Midbrain (tissue), 1 donor: ENCODE measurements around the gene SIT1.
"Not testable (repeated sequence)": the region's sequence is repeated elsewhere in the genome, so short reads cannot be mapped to it uniquely, and the experiment has no call there.

Experiments
- DNase-seq: peaks from one replicate; lab custom pipeline; 2025; lab: John Stamatoyannopoulos, UW

Gene SIT1

DNA sequence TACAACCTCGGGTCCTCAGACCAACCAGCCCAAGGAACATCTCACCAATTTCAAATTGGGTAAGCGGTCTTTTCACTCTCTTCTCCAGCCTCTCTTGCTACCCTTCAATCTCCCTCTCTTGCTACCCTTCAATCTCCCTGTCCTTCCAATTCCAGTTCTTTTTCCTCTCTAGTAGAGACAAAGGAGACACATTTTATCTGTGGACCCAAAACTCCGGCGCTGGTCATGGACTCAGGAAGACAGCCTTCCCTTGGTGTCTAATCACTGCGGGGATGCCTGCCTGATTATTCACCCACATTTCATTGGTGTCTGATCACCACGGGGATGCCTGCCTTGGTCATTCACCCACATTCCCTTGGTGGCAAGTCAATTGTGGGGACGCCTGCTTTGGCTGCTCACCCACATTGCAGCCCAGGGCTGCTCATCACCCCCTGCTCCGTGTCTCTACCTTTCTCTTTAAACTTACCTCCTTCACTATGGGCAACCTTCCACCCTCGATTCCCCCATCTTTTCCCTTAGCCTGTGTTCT is 13.2 kb downstream of the SIT1 start:
- DNase-seq: not testable (repeated sequence)

DNA sequence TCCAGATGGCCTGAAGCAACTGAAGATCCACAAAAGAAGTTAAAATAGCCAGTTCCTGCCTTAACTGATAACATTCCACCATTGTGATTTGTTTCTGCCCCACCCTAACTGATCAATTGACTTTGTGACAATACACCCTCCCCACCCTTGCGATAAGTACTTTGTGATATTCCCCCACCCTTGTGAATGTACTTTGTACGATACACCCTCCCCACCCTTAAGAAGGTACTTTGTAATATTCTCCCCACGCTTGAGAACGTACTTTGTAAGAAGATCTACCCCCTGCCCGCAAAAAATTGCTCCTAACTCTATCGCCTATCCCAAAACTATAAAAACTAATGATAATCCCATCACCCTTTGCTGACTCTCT is 13.9 kb downstream of the SIT1 start:
- not testable (repeated sequence) for DNase-seq

DNA sequence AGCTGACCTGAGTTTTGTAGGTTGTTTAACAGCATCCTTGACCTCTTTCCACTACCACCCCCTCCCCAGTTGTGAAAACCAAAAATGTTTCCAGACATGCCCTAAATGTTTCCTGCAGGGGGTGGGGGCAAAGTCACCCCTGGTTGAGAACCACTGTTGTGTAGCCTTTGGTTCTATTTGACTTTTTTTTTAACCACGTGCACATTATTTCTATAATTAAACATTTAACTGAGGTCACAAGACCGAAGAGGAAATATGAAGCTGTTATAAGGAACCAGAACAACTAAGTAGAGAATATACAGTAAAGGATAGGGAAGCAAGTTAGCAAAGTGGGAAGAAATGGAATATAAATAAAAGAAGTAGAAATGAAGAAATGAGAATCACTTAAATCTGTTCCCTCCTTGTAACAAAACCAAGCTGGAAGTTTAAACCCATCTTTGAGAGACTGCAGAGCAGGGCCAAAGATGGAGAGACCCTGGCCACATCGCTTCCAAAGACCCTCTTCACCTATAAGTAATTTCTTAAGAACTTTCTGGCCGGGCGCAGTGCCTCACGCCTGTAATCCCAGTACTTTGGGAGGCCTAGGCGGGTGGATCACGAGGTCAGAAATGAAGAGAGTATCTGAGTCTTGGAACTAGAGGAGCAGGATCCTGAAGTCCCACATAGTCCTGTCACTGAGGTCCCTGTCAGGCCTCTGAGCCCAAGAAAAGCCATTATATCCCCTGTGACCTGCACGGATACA is 14.4 kb downstream of the SIT1 start:
- no peak for DNase-seq

DNA sequence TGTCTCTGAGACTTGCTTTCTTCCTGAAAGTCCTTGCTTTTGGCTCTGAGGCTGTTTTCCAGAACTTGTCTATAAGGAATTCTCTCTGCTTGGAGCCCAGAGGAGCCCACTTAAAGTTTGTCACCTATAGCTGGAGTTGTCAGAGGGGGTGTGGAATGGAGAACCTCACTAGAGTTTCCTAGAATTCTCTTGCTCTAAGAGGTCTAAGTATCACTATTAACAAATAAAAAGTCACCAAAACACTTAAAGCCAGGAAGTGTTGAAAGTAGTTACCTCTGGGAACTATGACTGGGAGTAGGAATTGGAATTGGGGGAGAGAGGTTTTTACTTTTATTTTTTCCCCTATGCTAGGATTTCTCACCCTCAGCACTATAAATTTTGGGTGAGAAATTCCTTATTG is 15.0 kb downstream of the SIT1 start:
- no peak for DNase-seq

DNA sequence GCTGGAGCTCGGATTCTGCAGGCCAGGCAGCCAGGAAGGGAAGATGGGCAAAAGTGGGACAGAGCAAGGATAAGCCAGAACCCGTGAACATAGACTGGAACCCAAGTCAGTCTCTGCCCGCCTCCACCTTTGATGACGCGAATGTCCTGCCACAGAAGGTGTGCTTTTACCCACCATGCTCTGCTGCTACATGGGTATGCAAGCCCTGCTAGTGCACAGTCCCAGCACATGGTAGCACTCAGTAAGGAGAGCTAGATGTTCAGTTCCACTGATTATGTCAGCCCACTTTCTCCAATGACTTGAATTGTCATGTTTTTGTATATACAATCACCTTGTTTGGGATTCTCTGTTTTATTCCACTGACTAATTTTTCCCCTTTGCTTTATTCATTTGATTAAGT is 21.1 kb downstream of the SIT1 start:
- DNase-seq: no peak

DNA sequence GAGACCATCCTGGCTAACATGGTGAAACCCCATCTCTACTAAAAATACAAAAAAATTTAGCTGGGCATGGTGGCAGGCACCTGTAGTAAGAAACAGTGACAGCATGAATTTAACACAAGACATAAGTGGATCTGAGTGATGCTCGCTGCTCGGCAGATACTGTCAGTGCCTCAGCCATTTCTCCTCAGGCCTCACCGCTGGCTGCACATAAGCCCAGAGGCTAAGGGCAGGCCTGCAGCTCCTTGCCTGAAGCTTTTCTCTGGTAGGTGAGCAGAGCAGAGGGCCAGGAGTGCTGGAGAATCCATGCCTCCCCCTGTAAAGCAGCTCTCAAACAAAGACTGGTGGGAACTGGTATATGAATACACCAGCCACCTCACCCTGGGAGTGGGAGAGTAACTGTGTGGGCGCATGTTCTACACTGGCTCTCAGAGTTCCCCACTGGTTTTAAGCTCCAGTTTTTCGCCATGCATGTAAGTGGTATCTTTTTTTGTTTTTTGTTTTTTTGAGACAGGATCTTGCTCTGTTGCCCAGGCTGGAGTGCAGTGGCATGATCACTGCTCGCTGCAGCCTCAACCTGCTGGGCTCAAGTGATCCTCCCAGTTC is 22.2 kb downstream of the SIT1 start:
- no peak for DNase-seq

DNA sequence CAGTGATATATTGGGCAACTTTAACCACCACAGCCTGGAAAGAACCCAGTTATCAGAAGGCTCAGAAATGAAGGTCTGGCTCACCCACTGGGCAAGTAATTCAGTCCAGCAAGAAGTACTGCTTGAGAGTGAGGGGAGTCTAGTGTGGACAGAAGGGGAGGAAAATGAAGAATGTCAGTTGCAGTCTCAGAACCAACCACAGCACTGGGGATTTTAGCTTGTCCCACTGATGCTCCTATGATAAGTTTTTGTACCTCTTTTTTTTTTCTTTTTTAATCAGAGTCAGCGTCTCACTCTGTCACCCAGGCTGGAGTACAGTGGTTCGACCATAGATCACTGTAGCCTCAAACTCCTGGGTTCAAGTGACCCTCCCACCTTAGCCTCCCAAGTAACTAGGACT is 23.2 kb downstream of the SIT1 start:
- no peak for DNase-seq

DNA sequence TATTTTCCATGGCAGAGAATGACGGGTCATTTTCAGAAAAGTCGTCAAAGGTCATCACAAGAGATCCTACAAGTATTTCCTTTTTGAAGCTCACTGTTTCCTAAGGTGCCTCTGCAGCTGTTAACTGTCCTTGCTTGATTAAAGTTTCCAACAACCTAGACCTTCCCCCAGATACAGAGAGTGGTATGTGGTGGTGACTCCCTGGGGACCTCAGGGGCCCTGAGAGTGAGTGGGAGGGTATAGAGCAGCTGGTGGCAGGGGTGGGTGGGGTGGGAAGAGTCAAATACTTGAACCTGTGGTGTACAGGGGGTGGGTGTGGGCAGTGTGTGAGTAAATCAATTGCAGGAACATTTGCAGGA is 31.0 kb downstream of the SIT1 start:
- DNase-seq: no peak

DNA sequence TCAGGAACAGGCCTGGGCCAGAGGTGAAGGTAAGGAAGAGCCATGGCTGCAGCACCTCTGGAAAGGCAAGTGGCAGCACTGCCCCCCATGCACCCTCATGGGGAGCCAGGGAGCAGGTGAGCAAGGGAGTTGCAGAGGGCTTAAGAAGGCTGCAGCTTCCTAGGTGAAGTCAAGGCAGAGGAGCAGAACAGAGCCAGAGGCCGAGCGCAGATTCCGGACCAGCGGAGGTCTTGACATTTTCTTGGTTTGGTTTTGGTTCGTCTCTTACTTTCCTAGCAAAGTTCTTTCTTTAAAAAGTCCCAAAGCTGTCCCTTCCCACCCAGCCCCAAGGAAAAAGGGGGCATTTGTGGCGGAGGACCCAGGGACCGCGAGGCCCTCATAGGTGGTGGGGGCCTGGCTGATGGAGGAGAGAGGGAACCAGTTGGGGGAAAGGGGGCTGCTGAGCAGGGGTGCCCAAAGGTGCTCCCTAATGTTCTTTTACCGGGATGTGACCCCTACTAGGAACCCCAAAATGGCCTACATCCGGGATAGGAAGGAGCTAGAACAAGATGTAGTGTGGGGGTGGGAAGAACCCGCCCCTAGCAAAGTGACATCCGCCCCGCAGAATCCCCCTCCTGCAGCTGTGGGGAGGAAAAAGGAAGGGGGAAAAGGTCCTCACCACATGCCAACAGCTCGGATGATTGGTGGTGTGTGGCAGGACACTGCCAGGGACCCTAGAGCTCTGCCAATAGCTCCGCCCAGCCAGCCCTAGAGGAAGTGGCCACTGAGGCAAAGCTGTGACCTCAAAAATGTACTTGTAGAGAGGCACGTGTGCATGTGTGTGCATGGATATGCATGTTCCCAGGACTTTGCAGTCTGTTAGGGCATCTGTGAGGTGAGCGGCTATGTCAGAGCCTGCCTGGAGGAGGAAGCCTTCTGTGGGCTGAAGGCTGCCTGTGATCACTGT is 31.6 kb downstream of the SIT1 start:
- no peak for DNase-seq

DNA sequence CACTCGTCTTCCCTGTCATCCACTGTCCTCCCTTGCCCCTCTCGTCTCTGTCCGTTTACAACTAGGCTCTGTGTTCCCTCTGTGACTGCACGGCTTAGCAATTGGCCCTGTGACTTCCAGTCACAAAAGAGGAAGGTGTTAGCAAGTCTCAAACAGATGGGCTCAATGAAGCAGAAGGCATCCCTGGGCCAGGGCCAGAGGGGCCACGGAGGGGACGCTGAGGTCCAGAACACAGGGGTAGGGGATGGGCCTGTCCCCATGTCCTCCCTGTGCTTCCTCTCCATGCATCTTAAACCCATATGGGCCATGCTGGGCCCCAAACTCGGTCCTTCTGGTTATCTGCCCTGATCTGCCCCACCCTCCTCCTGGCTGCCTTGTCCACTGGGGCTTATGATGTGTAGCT is 32.4 kb downstream of the SIT1 start, which contains the start of gene CD72:
Gene CD72 (minus strand): TSS at position 89 of the 403 bp plus-strand sequence. CDS start 110 bp downstream, outside the sequence.
- no peak for DNase-seq

DNA sequence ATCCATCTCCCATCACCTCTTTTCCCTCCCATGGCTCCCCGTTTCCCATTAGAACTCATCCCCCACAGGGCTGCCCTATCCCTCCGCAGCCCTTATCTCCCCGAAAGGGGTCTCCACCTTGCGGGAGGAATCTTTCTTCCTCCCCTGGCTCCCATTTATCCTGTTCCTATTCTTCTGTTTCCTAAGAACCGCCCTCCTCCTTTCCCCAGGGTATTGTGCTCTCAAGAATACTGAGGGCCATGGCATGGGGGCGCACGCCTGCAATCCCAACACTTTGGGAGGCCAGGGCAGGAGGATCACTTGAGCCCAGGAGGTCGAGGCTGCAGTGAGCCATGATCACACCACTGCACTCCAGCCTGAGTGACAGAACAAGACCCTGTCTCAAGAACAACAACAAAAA is 33.2 kb downstream of the SIT1 start:
- no peak for DNase-seq

DNA sequence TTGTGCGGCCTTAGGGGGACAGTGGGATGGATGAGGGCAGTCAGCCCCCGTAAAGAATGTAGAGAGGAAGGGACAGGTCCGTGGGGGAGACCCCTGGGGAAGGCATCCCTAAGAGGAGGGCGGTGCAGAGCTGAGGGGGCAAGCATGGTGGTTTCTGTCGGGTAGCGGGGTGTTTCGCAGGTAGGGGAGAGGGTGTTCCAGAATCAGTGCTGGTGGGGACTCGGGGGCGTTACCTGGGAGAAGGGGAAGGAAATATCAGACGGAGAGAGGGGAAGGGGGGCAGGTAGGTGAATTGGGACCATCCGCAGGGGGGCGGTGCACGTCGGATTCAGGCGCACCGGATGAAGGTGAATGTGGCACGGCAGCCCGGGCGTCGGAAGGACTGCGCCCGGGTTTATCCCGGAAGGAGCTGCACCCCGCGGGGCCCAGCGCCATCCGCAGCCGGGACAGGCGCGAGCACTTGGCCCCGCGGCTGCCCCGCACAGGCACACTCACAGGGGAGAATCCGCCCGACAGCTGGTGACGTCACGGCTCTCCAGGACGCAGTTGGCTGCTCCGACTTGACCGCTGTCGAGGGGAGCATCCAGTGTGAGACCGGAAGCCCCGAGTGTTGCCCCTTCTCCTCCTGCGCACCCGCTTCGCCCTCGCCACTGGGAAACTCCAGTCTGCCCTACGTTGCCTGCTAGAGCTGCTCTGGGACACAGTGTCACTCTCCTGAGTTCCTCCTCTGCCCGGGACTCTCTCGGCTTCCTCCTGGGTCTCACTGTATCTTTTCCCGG is 33.9 kb downstream of the SIT1 start:
- no peak for DNase-seq

DNA sequence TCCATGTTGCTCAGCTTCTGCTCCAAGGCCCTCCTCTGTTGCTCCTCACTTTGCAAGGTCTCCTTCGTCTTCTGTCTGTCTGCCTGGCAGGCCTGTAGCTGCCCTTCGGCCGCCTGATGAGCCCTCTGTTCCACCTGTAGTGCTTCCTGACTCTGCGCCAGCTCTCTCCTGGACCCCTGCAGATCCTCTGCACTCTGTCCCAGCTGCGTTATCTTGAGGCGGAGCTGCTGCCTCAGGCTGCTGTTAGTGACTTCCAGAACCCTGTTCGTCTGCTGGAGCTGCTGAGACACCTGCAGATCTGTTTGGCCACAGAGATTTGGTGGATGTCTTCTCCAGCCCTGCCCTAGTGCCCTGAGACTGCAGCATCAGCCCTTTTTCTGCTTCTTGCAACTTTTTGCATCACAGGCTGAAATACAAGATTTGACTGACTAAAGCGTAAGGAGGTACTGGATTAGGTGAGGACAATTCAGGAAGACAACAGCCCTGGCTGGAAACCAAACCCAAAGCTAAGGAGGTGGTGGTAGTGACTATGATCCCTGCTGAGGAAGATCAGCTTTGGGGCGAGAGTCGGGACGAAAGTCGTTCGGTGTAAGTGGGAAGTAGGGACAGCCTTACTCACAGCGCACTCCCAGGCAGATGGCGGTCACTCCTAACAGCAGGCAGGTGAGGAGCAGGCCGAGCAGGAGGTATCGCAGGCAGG is 34.6 kb downstream of the SIT1 start:
- DNase-seq: no peak

DNA sequence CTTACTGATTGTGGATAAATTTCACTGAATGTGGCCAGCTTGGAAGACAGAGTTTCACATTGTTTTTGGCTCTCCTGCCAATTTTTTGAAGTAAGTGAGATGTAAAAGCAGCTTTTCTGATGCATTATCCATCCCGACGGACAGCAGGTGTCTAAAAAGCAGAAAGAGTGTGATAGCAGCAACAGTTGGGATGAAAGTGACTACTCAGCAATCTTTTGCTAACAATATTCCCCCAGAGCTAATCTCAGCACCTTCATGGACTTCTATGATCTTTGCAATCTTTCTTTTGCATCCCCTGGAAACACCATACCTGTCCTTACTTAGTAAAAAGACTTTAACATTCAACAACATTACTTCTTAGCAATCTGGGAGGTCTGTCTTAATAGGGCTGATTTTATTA is 37.9 kb downstream of the SIT1 start:
- no peak for DNase-seq

DNA sequence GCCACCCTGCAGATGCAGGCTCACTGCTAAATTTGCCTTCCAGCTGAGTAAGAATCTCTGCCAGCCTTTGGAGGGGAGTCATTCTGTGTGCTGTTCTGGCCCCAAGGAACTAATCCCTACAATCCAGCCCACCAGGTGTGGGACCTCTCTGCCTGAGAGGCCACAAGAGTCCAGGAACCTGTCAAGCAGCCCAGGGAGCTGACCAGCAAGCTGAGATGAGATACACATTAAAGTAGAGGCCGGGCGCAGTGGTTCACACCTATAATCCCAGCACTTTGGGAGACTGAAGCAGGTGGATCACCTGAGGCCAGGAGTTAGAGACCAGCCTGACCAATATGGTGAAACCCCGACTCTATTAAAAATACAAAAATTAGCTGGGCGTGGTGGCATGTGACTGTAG is 38.7 kb downstream of the SIT1 start:
- DNase-seq: not testable (repeated sequence)

DNA sequence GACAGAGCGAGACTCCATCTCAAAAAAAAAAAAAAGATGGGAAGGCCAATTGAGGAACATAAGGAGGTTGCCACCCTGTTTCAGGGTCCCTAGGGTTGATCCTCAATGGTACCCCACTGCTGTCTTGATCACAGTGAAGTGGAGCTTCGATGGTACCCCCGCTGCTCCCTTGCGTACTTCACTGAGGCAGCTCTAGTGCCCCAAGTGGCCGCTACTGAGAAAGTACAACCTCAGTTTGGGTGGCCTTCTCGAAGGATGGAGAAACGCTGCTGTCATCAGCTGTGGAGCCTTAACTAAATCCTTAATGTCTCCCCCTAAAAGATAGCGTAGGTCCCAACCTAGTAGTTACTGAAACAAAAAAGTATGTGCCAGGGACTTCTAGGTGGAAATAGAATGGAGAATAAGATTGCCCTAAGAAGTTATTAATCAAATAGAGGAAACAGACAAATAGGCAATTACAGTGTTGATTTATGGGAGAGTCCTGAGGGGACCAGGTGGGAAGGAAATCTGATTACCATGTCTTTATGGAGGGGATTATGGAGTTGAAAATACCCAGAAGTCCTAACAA is 39.4 kb downstream of the SIT1 start:
- DNase-seq: peak; percentile 45

DNA sequence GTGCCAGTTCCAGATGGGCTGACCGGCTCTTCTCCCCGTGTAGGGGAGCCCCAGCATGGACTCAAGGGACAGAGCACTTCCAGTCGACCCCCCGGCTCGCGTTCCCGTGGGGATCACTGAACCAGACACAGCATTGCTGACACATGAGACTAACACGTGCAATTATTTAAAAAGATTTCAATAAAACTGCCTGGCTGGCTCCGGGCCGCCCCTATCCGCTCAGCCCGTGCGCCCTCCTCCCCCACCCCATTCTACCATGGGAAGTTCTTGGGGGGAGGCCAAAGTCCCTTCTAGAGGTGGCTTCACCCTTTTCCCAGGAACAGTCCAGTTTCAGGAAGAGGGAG is 40.9 kb downstream of the SIT1 start:
- no peak for DNase-seq

DNA sequence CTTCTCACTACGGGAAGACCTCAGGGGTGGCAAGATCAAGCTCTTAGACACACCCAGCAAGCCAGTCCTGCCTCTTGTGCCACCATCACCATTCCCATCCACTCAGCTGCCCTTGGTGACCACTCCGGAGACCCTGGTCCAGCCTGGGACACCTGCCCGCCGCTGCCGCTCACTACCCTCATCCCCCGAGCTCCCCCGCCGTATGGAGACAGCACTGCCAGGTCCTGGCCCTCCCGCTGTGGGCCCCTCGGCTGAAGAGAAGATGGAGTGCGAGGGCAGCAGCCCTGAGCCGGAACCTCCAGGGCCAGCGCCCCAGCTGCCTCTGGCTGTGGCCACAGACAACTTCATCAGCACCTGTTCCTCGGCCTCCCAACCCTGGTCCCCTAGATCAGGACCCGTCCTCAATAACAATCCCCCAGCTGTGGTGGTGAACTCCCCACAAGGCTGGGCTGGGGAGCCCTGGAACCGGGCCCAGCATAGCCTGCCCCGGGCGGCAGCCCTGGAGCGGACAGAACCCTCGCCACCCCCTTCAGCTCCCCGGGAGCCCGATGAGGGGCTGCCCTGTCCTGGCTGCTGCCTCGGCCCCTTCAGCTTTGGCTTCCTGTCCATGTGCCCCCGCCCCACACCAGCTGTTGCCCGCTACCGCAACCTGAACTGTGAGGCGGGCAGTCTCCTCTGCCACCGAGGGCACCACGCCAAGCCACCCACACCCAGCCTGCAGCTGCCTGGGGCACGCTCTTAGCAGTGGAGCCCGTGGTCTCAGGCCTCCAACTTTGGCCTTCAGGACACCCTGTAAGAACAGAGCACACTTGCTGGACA is 41.5 kb downstream of the SIT1 start:
- no peak for DNase-seq

DNA sequence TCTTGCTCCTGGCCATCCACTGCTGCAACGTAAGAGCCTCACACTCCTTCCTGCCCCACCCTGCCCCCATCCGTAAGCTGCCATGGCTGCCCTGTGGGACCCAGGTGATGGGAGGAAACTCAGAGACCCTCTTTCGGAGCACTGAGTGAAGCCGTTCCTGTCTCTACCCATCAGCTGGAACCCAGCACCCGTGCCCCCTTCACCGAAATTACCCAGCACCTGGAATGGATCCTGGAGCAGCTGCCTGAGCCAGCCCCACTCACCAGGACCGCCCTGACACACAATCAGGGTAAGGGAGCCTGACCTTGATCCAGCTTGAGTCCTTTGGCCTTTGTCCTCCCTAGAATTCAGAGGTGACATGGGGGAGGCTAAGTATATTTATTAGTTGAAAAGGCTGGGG is 42.5 kb downstream of the SIT1 start:
- DNase-seq: no peak

DNA sequence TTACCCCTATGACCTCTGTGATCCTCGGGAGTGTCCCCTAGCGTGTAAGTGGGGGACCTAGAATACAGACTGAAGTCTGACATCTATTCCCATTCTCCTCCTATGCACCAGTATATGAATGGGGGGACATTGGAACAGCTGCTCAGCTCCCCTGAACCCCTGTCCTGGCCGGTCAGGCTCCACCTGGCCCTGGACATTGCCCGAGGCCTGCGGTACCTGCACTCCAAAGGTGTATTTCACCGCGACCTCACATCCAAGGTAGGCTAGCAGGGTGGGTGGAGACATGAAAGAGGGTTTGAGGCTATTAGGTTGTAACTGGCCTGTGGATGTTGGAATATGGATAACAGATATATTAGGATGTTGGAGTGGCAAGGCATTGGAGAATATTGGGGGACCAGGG is 44.0 kb downstream of the SIT1 start:
- no peak for DNase-seq
